GM18502 (cell line): ENCODE measurements around the gene ANKRD36B.
A peak's percentile ranks its signal among the peaks of the same experiment; 100 is the strongest.
"Not testable (repeated sequence)": the region's sequence is repeated elsewhere in the genome, so short reads cannot be mapped to it uniquely, and the experiment has no call there.

Experiments used
- ATAC-seq: cut with Tn5 transposase; IDR thresholded peaks from one replicate; pipeline ENCODE4 v1.9.1; 2021; ENCODE audit warnings: mild to moderate bottlenecking; ENCODE audit not compliant: unreplicated experiment, poor library complexity

The ANKRD36B gene

DNA sequence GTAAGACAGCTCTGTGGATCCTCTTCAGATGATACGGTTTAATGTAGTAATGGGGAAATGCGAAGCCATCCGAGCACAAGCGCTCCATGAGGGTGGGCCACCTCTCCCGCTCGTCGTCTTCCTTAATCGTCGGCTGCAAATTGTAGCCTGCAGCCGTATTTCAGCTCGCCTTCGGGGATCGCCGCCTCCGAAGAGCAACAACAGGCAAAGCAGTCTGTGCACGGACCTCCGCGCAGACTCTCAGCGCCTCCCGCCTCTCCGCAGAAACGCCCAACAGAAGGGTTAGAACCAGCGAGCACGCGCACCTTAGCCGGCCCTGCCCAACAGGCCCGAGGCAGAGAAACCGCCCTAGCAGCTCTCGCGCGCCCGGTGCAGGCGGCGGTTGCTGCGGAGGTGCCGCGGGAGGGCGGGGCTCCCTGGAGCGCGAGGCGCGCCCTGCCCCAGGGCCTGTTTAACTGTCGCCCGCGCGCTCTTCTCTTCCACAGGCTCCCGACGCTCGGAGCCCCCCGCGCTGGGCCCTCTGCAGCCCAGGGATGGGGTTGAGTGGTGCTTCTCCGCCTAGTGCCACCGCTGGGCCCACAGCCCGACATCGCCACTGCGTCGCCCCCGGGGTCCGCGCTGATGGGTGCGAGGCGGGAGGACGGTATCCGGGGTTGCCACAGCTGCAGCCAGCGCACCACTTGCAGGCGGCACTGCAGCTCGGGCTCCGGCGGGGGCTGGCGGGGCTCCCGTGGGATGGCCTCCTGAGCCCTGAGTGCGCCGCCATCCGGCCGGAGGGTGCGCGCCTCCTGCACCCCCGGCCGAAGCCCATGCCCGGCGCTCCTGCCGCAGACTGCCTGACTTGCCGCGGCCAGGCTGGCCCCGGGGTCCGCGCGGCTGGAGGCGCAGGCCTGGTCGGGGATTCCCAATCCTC is at the start of gene ANKRD36B:
ANKRD36B (minus strand) TSS at position 280 of the 913 bp plus-strand sequence; CDS start at position 88, 192 bp downstream.
- peak; percentile 72 for ATAC-seq

- ATAC-seq: not testable (repeated sequence)
Observed at GRCh38 chr2:97626049-97626430, 36.4 kb upstream of the ANKRD36B start.

GRCh38 chr2:97625354-97626048 is 35.8 kb upstream of the ANKRD36B start:
- ATAC-seq: not testable (repeated sequence)

DNA sequence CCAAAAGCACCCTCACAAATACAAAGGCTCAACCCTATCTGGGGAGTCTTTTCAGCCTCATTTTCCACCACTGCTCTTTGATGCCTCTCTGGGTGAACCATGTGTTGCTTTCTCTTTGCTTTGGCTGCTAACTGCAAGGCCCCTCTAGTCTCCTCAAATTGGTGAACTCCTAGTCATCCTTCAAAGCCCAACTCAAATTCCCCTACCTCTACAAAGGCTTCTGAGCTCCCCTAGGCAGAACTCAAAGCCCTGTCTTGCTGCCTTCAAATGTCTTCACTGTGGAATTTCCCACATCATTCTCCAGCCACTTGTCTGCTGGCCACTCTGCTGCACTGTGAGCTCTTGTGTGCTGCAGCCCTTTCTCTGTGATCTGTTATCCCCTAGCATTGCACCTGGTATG is 33.3 kb upstream of the ANKRD36B start:
- not testable (repeated sequence) for ATAC-seq

DNA sequence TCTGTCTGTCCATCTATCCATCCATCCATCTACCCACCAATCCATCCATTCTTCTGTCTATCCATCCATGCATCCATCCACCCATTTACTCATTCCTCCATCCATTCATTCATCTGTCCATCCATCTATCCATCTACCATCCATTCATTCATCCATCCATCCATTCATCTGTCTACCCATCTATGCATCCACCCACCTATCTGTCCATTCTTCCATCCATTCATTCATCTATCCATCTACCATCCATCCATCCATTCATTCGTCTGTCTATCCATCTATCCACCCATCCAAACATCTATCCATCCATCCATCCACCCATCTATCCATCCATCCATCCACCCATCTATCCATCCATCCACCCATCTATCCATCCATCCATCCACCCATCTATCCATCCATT is 30.8 kb upstream of the ANKRD36B start:
- not testable (repeated sequence) for ATAC-seq

DNA sequence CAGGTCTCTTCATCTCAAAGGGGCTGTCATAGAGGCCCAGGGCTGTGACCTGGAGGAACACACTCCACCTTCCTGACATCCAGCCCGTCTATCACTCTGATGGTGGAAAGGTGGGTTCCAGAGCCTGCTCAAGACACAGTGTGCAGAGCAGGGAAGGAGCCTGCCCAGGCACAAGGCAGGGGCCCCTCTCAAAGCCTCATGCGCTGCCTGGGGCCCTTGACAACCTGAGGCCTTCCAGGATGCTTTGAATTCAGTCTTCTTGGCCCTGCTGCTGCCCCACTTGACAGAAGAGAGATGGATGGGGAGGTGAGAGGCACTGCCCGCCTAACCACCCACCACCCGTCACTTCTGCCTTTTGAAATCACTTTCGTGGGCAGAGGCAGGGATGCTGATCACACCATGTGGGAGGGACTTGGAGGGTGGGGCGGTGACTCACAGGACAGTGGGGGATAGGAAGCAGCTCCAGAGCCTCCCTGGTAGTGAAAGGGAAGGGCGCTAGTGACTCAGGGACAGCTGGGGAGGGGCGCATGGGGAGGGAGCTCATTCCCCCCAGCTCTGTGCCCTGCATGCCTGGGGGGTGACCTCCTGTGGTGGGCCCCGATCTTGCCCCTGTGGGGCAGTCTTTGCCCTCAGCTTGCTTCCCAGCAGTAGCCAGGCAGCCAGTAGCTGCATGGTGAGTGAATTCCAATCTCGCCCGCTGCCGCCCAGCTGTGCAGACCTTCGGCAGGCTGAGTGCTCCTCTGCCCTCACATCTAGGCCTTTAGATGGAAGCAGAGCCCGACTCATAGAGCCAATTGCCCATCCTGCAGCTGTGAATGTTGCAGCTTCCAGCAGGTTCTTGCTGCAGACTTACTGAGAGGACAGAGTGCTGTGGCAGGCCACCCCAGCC is 29.5 kb upstream of the ANKRD36B start:
- not testable (repeated sequence) for ATAC-seq

GRCh38 chr2:97617911-97618310 is 28.2 kb upstream of the ANKRD36B start:
- ATAC-seq: no peak

DNA sequence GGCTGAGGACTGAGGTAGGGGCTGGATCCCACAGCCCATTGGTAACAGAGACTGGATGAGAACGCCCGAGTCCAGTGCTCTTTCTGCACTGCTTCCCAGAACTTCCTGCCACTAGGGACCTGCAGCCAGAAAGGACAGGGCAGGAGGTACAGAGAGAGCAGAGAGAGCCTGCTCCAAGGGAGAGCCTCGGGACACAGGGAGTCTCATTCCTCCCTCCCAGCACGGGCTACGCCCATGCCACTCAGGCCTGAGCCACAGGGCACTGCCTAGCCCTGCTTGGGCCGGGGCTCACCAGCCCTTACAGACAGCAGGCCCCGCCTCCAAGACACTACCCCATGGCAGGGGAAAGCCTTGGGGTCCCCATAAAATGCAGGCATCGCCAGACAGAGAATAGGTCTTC is 26.1 kb upstream of the ANKRD36B start:
- not testable (repeated sequence) for ATAC-seq

- not testable (repeated sequence) for ATAC-seq
Observed at GRCh38 chr2:97611895-97612294, 22.2 kb upstream of the ANKRD36B start.

- not testable (repeated sequence) for ATAC-seq
Observed at GRCh38 chr2:97608745-97609144, 19.1 kb upstream of the ANKRD36B start.

GRCh38 chr2:97605524-97606339 is 16.1 kb upstream of the ANKRD36B start:
- not testable (repeated sequence) for ATAC-seq

DNA sequence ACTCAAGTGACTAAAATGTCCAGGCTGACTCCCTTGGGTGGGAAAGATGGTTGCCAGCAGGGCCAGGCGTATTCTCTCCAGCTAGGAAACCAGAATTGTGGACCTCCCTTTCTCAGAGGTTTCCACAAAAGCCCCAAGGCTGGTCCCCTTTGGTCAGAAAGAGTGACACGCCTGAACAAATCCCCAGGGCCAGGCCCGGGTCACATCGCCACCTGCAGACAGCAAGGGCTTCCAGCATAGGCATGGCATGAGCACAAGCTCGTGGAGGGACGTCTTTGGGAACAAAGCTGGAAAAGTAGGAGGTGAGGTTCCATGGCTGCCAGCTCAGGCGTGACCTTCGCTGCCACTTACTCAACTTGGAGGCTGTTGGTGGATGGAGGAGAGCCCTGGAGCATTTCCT is 15.4 kb upstream of the ANKRD36B start:
- ATAC-seq: not testable (repeated sequence)

- ATAC-seq: not testable (repeated sequence)
Observed at GRCh38 chr2:97601537-97601936, 11.9 kb upstream of the ANKRD36B start.

- not testable (repeated sequence) for ATAC-seq
Observed at GRCh38 chr2:97596180-97596579, 6.5 kb upstream of the ANKRD36B start.

GRCh38 chr2:97593520-97593919 is 3.8 kb upstream of the ANKRD36B start:
- not testable (repeated sequence) for ATAC-seq

DNA sequence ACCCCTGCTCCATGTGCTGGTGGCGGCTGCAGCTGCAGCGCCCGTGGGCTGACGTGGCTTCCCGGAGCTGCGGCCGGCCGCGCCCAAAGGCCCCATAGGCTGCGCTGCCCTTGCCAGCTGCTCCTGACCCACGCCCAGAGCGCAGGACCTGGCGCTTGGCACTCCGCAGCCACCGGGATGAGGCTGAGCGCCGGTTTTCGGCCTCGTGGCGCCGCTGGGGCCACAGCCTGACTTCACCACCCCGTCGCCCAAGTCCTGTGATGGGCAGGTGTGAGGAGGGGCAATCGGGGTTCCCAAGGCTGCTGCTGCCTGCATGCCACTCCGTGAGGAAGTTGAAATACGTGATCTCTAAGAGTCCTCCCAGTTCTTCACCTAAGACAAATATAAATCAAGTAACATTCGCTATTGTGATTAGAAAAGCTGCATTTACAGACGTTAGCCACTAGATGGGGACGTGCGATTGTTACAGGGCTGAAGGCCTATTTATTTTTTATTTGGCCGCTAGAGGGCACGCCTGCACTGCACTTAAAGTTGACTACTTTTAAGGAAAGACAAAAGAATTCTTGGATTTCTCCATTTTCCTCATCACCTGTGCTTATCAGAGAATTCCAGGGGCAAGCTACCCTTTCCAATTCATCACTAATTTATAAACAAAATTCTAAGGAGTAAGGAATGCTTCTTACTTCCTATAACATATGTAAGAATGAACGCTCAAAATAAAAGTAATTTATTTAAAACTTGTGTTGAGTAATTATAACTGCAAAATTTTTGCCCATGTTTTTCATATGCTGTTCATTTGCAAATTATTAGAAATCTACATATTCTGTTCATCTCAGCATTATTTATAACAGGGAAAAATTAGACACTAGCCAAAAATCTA is 1.1 kb upstream of the ANKRD36B start:
- ATAC-seq: peak; percentile 57

GRCh38 chr2:97589257-97589597 is 450 bp downstream of the ANKRD36B start:
- not testable (repeated sequence) for ATAC-seq

- not testable (repeated sequence) for ATAC-seq
Observed at GRCh38 chr2:97565674-97566073, 24.0 kb downstream of the ANKRD36B start.

DNA sequence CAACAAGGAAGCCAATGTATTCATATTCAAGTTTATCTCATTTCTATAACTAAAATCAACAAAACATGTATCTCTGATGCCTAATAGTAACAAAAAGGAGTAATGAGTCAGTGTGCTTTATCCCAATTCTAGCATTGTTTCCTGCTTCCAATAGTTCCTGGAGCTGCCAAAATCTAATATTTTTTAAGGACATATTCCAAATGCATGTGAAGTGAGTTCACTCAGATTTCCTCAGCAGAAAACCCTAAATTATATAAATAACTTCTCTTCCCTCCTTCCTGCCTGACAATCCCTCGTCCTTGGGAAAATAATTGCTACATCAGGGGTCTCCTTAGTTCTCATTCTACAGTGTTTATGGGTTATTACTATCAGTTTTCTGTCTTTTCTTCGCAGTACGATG is 37.3 kb downstream of the ANKRD36B start:
- not testable (repeated sequence) for ATAC-seq
